GM12891 (cell line): ENCODE measurements around the gene HSD17B10.

Experiments used
- DNase-seq: peaks from one replicate; pipeline ENCODE4 v3.0.0; 2011; ENCODE audit warnings: low spot score; ENCODE audit not compliant: insufficient read length
- FAIRE-seq: peaks from 2 replicates; lab custom pipeline; 2011; peaks lifted over from hg19 to GRCh38; lab: Jason Lieb, UNC
- PAX5 ChIP-seq: IDR thresholded peaks from 2 replicates; pipeline ENCODE4 v1.6.1; 2011; ENCODE audit warnings: low read length, moderate library complexity, mild to moderate bottlenecking; ENCODE audit not compliant: insufficient read depth, severe bottlenecking
- POLR2A ChIP-seq: IDR thresholded peaks from 2 replicates; pipeline ENCODE4 v1.6.1; 2011; ENCODE audit warnings: low read depth, low read length, control low read depth
- POLR2AphosphoS5 ChIP-seq: IDR thresholded peaks from 2 replicates; pipeline ENCODE4 v1.6.1; 2011; ENCODE audit warnings: low read depth, low read length, control low read depth
- POU2F2 ChIP-seq: IDR thresholded peaks from 2 replicates; pipeline ENCODE4 v1.6.1; 2011; ENCODE audit warnings: low read depth, mild to moderate bottlenecking, control low read depth, low read length, moderate library complexity
- SPI1 ChIP-seq: IDR thresholded peaks from 2 replicates; pipeline ENCODE4 v1.6.1; 2011; ENCODE audit warnings: low read depth, low read length, control low read depth
- TAF1 ChIP-seq: IDR thresholded peaks from 2 replicates; pipeline ENCODE4 v1.6.1; 2011; ENCODE audit warnings: low read depth, low read length, control low read depth

HSD17B10 gene

DNA sequence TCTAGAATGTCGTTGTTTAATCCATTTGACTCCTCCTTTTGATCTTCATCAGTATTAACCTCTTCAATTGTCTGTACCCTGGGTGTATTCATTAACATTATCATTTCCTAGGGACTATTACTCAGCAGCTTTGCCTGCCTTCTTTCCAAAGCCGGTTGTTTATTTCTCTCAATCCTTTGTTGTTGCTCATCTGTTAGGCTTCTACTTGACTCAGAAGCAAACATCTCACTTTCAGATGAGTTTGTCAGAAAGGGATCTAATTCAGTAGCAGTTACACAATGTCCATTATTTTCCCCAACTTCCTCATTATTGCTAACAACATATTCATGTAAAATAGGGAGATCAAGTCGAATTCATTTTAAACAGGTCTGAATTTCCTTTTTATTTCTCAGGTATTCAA, 22.1 kb upstream of the HSD17B10 start:
- DNase-seq (no peak), FAIRE-seq (no peak)
- TF ChIP-seq POU2F2: no peak
- no peak for TF ChIP-seq SPI1
- TF ChIP-seq POLR2A: no peak
- TF ChIP-seq PAX5: no peak
- TF ChIP-seq POLR2AphosphoS5: no peak
- no peak for TF ChIP-seq TAF1

DNA sequence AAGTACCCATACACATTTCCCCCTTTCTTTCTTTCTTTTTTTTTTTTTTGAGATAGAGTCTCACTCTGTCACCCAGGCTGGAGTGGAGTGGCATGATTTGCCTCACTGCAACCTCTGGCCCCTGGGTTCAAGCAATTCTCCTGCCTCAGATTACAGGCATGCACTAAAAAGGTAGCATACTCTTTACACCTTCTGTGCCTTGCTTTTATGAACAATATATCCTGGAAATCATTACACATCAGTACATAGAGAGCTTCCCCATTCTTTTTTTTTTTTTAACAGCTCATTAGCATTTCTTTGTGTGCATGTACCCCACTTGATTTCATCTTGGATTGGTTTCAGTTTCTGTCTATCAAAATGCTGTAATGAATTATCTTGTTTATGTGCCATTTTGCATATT, 18.6 kb upstream of the HSD17B10 start:
- FAIRE-seq (no peak), DNase-seq (no peak)
- TF ChIP-seq POLR2AphosphoS5 (no peak), TAF1 (no peak), POLR2A (no peak), PAX5 (no peak), SPI1 (no peak), POU2F2 (no peak)

DNA sequence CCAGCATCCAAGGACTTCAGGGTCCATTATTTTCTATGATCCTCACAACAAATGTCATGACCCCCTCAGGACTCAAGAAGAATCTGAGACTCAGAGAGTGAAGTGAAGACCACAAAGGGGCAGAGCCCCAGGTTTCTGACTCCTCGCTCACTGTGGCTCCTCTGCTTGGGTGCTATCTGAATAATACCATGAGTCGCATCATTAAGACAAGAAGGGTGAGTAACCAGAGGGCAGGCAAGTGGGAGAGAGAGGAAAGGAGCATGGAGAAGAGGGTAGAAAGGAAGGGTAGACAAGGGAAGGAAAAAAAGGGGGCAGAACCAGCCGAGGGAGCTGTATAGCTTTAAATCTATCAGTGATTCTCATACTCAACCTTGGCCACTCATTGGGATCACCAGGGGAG, 15.5 kb upstream of the HSD17B10 start:
- FAIRE-seq (no peak), DNase-seq (no peak)
- TF ChIP-seq POLR2A (no peak), SPI1 (no peak), POU2F2 (no peak), PAX5 (no peak), POLR2AphosphoS5 (no peak), TAF1 (no peak)

DNA sequence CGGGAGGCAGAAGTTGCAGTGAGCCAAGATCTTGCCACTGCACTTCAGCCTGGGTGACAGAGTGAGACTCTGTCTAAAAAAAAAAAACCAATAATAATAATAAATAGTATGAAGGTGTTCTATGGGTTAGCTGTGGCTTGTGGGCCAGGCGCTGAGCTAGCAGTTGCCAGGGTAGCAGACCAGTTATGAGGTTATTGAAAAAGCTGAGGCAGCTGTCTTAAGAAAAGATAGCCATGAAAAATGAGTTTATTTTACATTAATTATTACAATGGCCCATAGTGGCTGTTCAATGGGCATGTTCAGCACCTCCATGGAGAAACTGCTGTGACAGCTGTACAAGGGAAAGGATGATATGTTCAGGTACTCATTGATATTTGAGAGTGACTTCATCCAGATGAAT, 13.3 kb upstream of the HSD17B10 start:
- no peak for FAIRE-seq
- no peak for DNase-seq
- TF ChIP-seq SPI1: no peak
- no peak for TF ChIP-seq POLR2A
- no peak for TF ChIP-seq POLR2AphosphoS5
- no peak for TF ChIP-seq PAX5
- no peak for TF ChIP-seq TAF1
- TF ChIP-seq POU2F2: no peak

DNA sequence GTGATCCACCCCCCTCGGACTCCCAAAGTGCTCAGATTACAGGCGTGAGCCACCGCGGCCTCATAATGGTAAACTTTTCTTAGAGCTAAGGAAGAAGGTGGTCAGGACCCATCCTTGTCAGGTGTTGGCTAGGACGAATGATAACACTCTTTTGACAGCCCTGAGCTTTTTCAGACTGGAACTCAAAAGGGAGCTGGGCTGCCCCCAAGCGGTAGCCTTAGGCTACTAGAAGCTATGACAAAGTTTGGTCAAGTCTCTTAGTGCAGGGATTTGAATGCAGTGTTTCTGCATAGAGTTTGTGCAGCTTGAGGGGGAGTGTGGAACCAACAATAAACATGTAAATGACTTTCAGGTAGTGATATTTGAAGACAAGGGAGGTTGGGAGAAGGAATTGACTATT, 11.8 kb upstream of the HSD17B10 start:
- no peak for TF ChIP-seq POLR2AphosphoS5
- TF ChIP-seq POLR2A: no peak
- no peak for TF ChIP-seq TAF1
- no peak for TF ChIP-seq PAX5
- no peak for TF ChIP-seq SPI1
- no peak for TF ChIP-seq POU2F2
- FAIRE-seq (no peak), DNase-seq (no peak)

DNA sequence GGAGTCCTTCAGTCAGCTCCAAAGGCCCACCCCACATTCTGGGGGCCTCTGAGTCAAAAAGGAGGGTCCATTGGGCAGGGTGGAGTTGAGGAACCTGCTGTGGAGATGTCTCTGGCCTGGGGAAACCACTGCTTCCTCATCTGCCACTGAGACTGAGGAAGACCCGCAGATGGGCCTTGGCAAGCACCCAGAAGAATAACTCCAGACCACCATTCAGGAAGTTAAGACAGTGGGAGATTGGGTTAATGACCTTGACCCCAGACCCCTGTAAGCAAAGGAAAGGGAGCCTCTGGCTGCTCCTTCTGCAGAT, 8.1 kb upstream of the HSD17B10 start:
- FAIRE-seq (peak; percentile 9), DNase-seq (no peak)
- TF ChIP-seq POLR2A (no peak), SPI1 (no peak), POLR2AphosphoS5 (no peak), PAX5 (no peak), POU2F2 (no peak), TAF1 (no peak)

DNA sequence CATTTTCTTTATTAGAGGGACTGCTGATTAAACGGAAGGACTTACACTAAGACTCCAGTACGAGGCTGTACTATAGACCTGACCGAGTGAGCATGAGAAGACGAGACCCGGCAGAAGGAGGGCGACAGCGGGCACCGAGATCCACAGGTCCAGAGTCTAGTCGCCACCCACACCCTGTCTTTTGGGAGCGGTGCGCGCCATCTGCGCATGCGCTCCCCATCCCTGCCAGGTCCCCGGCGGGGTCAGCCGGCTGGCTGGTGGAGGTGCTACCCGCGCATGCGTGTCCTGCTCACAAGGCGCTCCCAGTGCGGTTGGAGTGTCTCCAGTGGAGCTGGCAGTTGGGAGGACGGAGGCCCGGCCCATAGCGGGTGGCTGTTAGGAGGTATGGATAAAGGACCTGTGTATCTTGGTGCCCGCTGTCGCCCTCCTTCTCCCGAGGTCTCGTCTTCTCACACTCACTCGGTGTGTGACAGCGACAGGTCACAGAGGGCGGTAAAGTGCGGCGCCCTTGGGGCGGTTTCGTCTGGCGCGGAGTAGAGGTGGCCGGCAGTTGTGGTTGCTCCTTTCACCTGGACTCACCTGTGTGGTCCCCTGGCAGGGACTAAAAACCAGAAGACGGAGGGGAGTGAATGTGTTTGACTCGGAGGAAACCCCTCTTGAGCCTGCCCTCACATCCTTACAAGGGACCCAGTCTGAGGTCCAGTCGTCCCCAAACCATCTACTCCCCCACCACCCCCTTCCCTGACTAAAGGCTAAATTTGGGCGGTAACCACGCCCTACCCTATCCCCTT, 7.6 kb upstream of the HSD17B10 start:
- DNase-seq (peak; percentile 63), FAIRE-seq (peak; percentile 98)
- no peak for TF ChIP-seq POLR2AphosphoS5

DNA sequence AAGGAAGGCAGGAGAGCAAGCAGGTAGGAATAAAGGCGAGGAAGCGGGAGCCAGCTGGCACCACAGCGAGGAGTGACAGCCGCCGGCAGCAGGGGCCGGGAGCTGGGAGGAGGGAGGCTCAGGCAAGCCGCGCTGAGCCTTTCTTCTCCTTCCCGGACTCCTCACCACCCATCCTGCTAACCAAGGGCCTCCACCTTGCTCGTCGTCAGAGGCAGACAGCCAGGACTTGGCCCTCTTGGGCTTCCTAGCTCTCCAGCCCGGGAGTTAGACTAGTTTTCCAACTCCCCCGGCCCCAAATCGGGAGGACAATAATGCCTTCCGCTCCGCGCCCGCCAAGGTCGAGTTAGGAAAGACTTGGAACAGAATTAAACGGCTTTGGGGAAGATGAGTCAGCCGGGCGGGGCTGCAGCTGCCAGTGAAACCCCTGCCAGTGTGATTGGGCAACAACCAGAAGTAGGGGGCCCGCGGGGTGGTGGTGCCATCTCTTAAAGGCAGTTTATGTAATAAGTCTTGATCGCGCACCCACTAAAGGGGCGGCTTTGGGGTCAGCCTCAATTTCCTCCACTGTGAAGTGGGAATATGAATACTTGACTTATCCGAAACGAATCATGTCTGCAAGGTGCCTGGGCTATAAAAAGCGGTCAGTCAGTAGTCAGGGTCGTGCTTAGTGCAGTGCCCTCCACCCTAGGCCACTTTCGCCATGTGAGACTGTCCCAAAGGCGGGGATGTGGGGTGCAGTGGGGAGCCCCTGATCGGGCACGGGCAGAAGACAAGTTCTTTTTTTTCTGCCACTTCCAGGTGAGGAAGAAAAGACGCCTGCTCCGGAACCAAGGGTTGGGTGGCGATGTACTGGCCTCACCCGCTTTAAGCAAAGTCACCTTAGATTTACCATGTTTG, 6.7 kb upstream of the HSD17B10 start:
- DNase-seq: no peak
- TF ChIP-seq POU2F2 (no peak), POLR2AphosphoS5 (no peak), PAX5 (no peak)
- peak; percentile 38 for FAIRE-seq

DNA sequence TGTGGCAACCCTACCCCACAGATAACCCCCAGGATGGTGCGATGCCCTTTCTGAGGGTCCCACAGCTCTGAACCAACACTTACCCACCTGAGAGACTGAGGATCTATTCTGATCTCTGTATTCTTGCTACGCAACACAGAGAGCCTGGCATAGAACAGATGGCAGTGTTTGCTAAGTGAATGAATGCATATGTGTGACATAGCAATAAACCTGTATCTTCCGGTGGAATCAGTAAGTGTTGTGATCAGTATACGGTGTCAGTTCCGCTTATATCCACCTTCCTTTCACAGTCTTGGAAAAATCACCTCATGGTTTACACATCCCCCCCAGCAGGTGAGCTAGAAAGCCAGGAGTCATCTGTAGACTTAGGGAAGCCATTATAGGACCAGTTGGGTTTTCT, 5.9 kb upstream of the HSD17B10 start:
- TF ChIP-seq SPI1 (no peak), TAF1 (no peak), POLR2A (no peak), POLR2AphosphoS5 (no peak), PAX5 (no peak), POU2F2 (no peak)
- peak; percentile 9 for FAIRE-seq

DNA sequence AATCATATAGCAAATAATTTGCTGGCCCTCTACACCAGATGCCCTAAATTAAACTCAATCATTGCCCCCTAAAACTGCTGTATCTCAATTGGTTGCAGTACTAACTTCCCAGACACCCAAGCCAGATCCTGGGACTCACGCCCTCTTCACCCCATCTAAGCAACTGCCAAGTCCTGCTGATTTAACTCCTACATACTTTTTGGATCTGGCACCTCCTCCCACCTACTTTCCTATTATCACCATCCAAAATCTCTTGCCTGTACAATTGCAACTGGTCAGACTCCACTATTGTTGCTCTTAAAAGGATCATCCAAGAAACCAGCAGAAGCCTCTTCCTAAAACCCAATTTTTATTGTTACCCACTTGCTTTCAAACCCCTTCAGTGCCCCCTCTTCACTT, 4.7 kb upstream of the HSD17B10 start:
- no peak for FAIRE-seq
- TF ChIP-seq POU2F2: no peak
- no peak for TF ChIP-seq POLR2A
- TF ChIP-seq TAF1: no peak
- no peak for TF ChIP-seq POLR2AphosphoS5
- no peak for TF ChIP-seq PAX5
- no peak for TF ChIP-seq SPI1

More for the DNA sequence above, 5.9 kb upstream of the HSD17B10 start:
- no peak for DNase-seq

More for the DNA sequence above, 4.7 kb upstream of the HSD17B10 start:
- DNase-seq: no peak
